GM12878 (cell line): ENCODE results near the gene ZNF581. TPM values are rescaled to one million over a fixed set of nuclear protein-coding genes. Genes with fewer than 3 reads are reported as not detected.

Experiments
- ATAC-seq: fragments of 200-7000 bp; cut with Tn5 transposase; 3 replicates; pipeline ENCODE4 v1.9.1; 2020; ENCODE audit warnings: mild to moderate bottlenecking, moderate library complexity
- BruUV-seq: library from RNA; stranded (reverse); fragments of 400-500 nt; replicated peaks from 2 replicates; lab custom pipeline; 2021; lab: Mats Ljungman, UMichigan
- CTCF ChIA-PET: fragments of 300-600 bp; sonication (Branson Sonifier 250); formaldehyde crosslinking; extraction: SDS; loops from one replicate; lab custom pipeline; 2021; ENCODE audit warnings: inconsistent platforms; lab: Yijun Ruan, JAX
- POLR2A ChIA-PET: fragments of 350-600 bp; formaldehyde crosslinking; extraction: SDS; loops from one replicate; lab custom pipeline; 2021; ENCODE audit warnings: inconsistent platforms; lab: Charles Lee
- RAD21 ChIA-PET: fragments of 300-600 bp; sonication (Branson Sonifier 250); formaldehyde crosslinking; loops from one replicate; lab custom pipeline; 2023; ENCODE audit warnings: antibody characterized with exemption; ENCODE audit not compliant: unreplicated experiment; lab: Charles Lee
- SMC1A ChIA-PET: fragments of 300-600 bp; sonication (Branson Sonifier 250); formaldehyde crosslinking; loops from one replicate; lab custom pipeline; 2023; ENCODE audit not compliant: unreplicated experiment, uncharacterized antibody; lab: Charles Lee
- DNase-seq: peaks from one replicate; pipeline ENCODE4 v3.0.0-alpha.2; 2011; ENCODE audit warnings: low read depth, low spot score
- FAIRE-seq: peaks from 3 replicates; lab custom pipeline; 2011; peaks lifted over from hg19 to GRCh38; lab: Jason Lieb, UNC
- H2AFZ ChIP-seq: 2 replicates; pipeline ENCODE4 v1.6.0; 2011; ENCODE audit warnings: low read depth, low read length, control low read depth; ENCODE audit not compliant: control insufficient read depth
- H3K27ac ChIP-seq: 2 replicates; pipeline ENCODE4 v1.5.1; 2011; ENCODE audit warnings: control low read depth; ENCODE audit not compliant: control insufficient read depth, insufficient read depth
- H3K27me3 ChIP-seq, 2 experiments: replicated peaks in 1 of 2; 2 replicates each; pipeline versions ENCODE4 v1.6.0 to v1.6.1; 2011; ENCODE audit warnings: low read length in 1 of 2; ENCODE audit not compliant: control insufficient read depth in 2 of 2, insufficient read depth in 2 of 2
- H3K36me3 ChIP-seq, 2 experiments: 2 replicates each; pipeline ENCODE4 v1.5.1; 2011; ENCODE audit warnings: low read length in 1 of 2; ENCODE audit not compliant: control insufficient read depth in 2 of 2, insufficient read depth in 2 of 2
- H3K4me1 ChIP-seq: 2 replicates; pipeline ENCODE4 v1.6.1; 2011; ENCODE audit warnings: mild to moderate bottlenecking, low read length, moderate library complexity, mixed read lengths; ENCODE audit not compliant: control insufficient read depth, insufficient read depth
- H3K4me2 ChIP-seq: 2 replicates; pipeline ENCODE4 v1.6.0; 2011; ENCODE audit warnings: control low read depth; ENCODE audit not compliant: control insufficient read depth, insufficient read depth
- H3K4me3 ChIP-seq: fragments of 200-600 bp; sonication (generic); 2 replicates; pipeline ENCODE4 v1.5.1; 2016
- H3K79me2 ChIP-seq: 2 replicates; pipeline ENCODE4 v1.6.0; 2011; ENCODE audit warnings: low read length; ENCODE audit not compliant: control insufficient read depth, insufficient read depth
- H3K9ac ChIP-seq: 2 replicates; pipeline ENCODE4 v1.8.0; 2011; ENCODE audit warnings: low read length, control low read depth, mixed read lengths; ENCODE audit not compliant: control insufficient read depth, insufficient read depth
- H3K9me3 ChIP-seq: replicated peaks from 3 replicates; pipeline ENCODE4 v1.5.1; 2011; ENCODE audit warnings: mild to moderate bottlenecking, low read length; ENCODE audit not compliant: control insufficient read depth, insufficient read depth
- H4K20me1 ChIP-seq: 2 replicates; pipeline ENCODE4 v1.6.0; 2011; ENCODE audit not compliant: control insufficient read depth, insufficient read depth
- ASH2L ChIP-seq: fragments of 300-600, 200-600 bp; sonication (generic); IDR thresholded peaks from 2 replicates; pipeline ENCODE4 v1.6.1; 2017; ENCODE audit warnings: low read depth, mild to moderate bottlenecking, borderline replicate concordance
- HDGF ChIP-seq: fragments of 450-650 bp; IDR thresholded peaks from 2 replicates; pipeline ENCODE4 v1.6.1; 2016; ENCODE audit warnings: antibody characterized with exemption
- KDM1A ChIP-seq: fragments of 200-600 bp; sonication (generic); IDR thresholded peaks from 2 replicates; pipeline ENCODE4 v1.6.1; 2016; ENCODE audit warnings: borderline replicate concordance
- MTA3 ChIP-seq: IDR thresholded peaks from 2 replicates; pipeline ENCODE4 v1.6.1; 2012; ENCODE audit warnings: low read length, inconsistent platforms, borderline replicate concordance
- POLR2A ChIP-seq: IDR thresholded peaks from 2 replicates; pipeline ENCODE4 v1.6.1; 2011; ENCODE audit warnings: low read depth, mild to moderate bottlenecking, low read length
- WGBS: methylation state at CpG from one replicate; pipeline ENCODE4 v1.1.6; 2016; ENCODE audit warnings: low lambda C conversion rate; ENCODE audit not compliant: insufficient replicate concordance, insufficient coverage; ENCODE audit errors: missing lambda C conversion rate; 5-methylcytosine and 5-hydroxymethylcytosine counted together
- in situ Hi-C: fragments of 300-500 bp; cut with MboI; formaldehyde crosslinking; loops from 9 replicates; pipeline ENCODE4 v1.14.3; 2018; ENCODE audit warnings: mixed read lengths
- intact Hi-C: fragments of 100-400 bp; cut with micrococcal nuclease; formaldehyde crosslinking; loops from one replicate; pipeline ENCODE4 v1.14.2; 2022; ENCODE audit not compliant: unreplicated experiment
- polyA plus RNA-seq, 11 experiments: library from polyadenylated mRNA; depleted of rRNA in 4 of 11; unstranded in 6 of 11; stranded (reverse) in 5 of 11; fragments of >200 nt; fragmentation: Nextera tagmentation in 4 of 11; fragmentation: Illumina TruSeq in 1 of 11; extraction: Ambion mirVana in 4 of 11; extraction: Trizol in 1 of 11; gene quantifications; 1 replicate in 1 of 11; 2 replicates in 10 of 11; pipeline versions ENCODE4 v1.2.1 to v1.2.3, GENCODE V29; 2011 to 2016; ENCODE audit warnings: inconsistent platforms in 2 of 11, missing spikeins in 2 of 11, low read depth in 1 of 11
- total RNA-seq, 4 experiments: library from RNA; depleted of rRNA in 3 of 4; stranded (reverse); fragments of >200 nt in 3 of 4; fragmentation: Illumina TruSeq in 1 of 4; extraction: Trizol in 1 of 4; gene quantifications; 2 replicates each; pipeline versions ENCODE4 v1.2.1 to v1.2.3, GENCODE V29; 2013 to 2021
- TF ChIP-seq, protein P1 (sequence below): fragments of 150-350 bp; IDR thresholded peaks from 2 replicates; pipeline ENCODE4 v1.6.1; 2014; ENCODE audit warnings: mild to moderate bottlenecking, low read depth, low read length

The ZNF581 gene
- total and polyA plus RNA-seq, 10 of the 15 experiments (the other 5 are each of a cell fraction or from before 2014, with no cell fraction given): 4.7 to 45.4 (median 22.2) TPM

DNA sequence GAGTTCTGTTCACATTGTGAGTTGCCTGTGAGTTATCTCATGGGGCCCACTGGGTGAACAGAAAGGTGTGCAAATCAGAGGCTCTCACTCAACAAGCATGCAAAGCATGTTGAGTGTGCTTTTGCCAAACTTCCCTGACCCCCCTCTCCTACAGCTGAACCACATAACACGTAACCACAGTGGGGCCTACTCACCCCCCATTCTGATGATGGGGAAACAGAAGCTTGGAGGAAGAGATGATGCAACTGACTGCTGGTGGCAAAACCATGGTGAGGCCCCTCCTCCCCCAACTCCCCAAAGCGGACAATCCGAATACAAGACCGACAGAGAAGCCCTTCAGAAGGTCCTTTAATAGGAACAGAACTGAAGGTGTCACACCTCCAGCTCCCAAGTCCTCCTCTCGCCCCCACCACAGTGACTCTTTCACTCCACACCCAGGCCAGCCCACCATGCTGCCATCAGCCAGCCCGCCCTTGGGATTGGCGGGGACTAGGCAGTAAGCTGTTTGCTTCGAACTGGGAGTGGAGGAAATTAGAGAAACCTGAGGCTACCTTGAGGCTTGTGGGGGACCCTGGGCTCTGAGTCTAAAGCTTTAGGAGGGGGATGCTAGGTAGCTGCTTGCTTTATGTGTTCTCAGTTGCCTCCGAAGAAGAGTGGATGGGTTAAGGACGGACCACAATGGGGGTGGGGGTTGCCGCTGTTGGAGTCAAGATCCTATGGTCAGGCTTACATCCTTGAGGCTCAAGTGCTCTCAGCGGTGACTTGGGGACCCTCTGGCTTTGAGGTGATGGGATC is 22.8 kb upstream of the ZNF581 start:
- POLR2A ChIA-PET: no interaction called here
- no TSS peak for BruUV-seq
- DNase-seq: no peak
- Histone ChIP-seq H3K79me2 (no peaks in the 10 kb centered on the region), H3K4me1 (0 out of 2 replicates have a peak, but pooled peaks cover 3% of the 10 kb centered on the region), H3K9me3 (no peaks in the 10 kb centered on the region; the same call in 1 of the 3 replicates), H4K20me1 (no peaks in the 10 kb centered on the region), H3K9ac (no peak overlapping the region), H3K27ac (no peak overlapping the region), H2AFZ (no peak overlapping the region), H3K4me2 (no peak overlapping the region), H3K4me3 (no peak overlapping the region), H3K27me3 (no peaks in the 10 kb centered on the region), H3K36me3 (peaks cover 3 to 5% of the 10 kb centered on the region in 2 experiments; a peak in 3 of 4 replicates)
- CTCF ChIA-PET: interaction anchor here (1.1 to 2.2 kb wide), 2 partner anchors 11 to 15 kb away, joined by 6 to 7 read pairs; partner anchors contain the start of gene ZNF865
- ATAC-seq: no peak
- 93% methylated on average over 11 of the region's 12 CpGs for WGBS
- RAD21 ChIA-PET: interaction anchor here (1.0 kb wide), 1 partner anchor 15 kb away, joined by 3 read pairs; the partner anchor contains the start of gene ZNF865
- TF ChIP-seq MTA3 (no peak), KDM1A (no peak), POLR2A (peak; percentile 37; the same call in 1 of the 2 replicates), ASH2L (no peak), HDGF (no peak)
- TF ChIP-seq, protein P1, sequence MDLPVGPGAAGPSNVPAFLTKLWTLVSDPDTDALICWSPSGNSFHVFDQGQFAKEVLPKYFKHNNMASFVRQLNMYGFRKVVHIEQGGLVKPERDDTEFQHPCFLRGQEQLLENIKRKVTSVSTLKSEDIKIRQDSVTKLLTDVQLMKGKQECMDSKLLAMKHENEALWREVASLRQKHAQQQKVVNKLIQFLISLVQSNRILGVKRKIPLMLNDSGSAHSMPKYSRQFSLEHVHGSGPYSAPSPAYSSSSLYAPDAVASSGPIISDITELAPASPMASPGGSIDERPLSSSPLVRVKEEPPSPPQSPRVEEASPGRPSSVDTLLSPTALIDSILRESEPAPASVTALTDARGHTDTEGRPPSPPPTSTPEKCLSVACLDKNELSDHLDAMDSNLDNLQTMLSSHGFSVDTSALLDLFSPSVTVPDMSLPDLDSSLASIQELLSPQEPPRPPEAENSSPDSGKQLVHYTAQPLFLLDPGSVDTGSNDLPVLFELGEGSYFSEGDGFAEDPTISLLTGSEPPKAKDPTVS: no peak
- in situ Hi-C loops (no loop called here), intact Hi-C loops (no loop called here)
- no peak for FAIRE-seq
- SMC1A ChIA-PET: interaction anchor here (1.4 kb wide), 1 partner anchor 14 kb away, joined by 5 read pairs; no protein-coding TSS in a partner anchor
